ENCODE results near the gene LYPLAL1. TPM values are rescaled to one million over a fixed set of nuclear protein-coding genes. Genes with fewer than 3 reads are reported as not detected.

Gene LYPLAL1
- total and polyA plus RNA-seq, 2 of the 8 experiments (the other 6 are each of a cell fraction or from before 2014, with no cell fraction given) = 6.3 to 23.8 TPM

GRCh38 chr1:219172821-219173220 lies 857 bp upstream of the LYPLAL1 start (continued):
- no peak for TF ChIP-seq POLR2AphosphoS5 (IDR thresholded peaks at IDR 0.05; ENCODE audit: low read depth, low read length)
- no peak for TF ChIP-seq TCF12 (IDR thresholded peaks at IDR 0.05; ENCODE audit: low read depth, low read length)
- no peak for TF ChIP-seq TAF1 (IDR thresholded peaks at IDR 0.05; ENCODE audit: low read depth, low read length)
- no peak for TF ChIP-seq SUZ12 (IDR thresholded peaks at IDR 0.05; ENCODE audit: low read length)

Measured in H1 (cell line).